Posterior cingulate gyrus (tissue), 11 donors: ENCODE results near the gene KIAA0232.
"Not testable (repeated sequence)": the region's sequence is repeated elsewhere in the genome, so short reads cannot be mapped to it uniquely, and the experiment has no call there.

Experiments used
- DNase-seq, 10 donors: peaks; one replicate each; pipeline versions ENCODE4 v3.0.0 to v3.0.0-alpha.2; 2020 to 2021; ENCODE audit warnings: mixed read lengths in 3 of 10
- intact Hi-C: fragments of 100-400 bp; cut with DNase I; formaldehyde crosslinking; loops from one replicate; pipeline ENCODE4 v1.15.1; 2023

The KIAA0232 gene

GRCh38 chr4:6892909-6893202 is 110.3 kb downstream of the KIAA0232 start:
- intact Hi-C loops = no loop called here
- peak in 1 of 10 donors; percentile 26 for DNase-seq

- DNase-seq = peak in 2 of 10 donors; percentile 22 to 46
- intact Hi-C loops = no loop called here
Observed at GRCh38 chr4:6893449-6894085, 111.0 kb downstream of the KIAA0232 start.

- intact Hi-C loops = no loop called here
Observed at GRCh38 chr4:6894086-6894478, 111.6 kb downstream of the KIAA0232 start.

GRCh38 chr4:6894528-6895498 is 112.3 kb downstream of the KIAA0232 start:
- intact Hi-C loops = no loop called here
- peak in 2 of 10 donors; percentile 46 to 74 for DNase-seq

More at GRCh38 chr4:6894086-6894478, 111.6 kb downstream of the KIAA0232 start:
- peak in 1 of 10 donors; percentile 18 for DNase-seq

- intact Hi-C loops = no loop called here
- DNase-seq = peak in 1 of 10 donors; percentile 24
Observed at GRCh38 chr4:6896035-6896434, 113.5 kb downstream of the KIAA0232 start.

- intact Hi-C loops = no loop called here
Observed at GRCh38 chr4:6898763-6899162, 116.2 kb downstream of the KIAA0232 start.

GRCh38 chr4:6900181-6900812 is 117.8 kb downstream of the KIAA0232 start:
- peak in 2 of 10 donors; percentile 45 to 49 for DNase-seq
- intact Hi-C loops = no loop called here

More at GRCh38 chr4:6898763-6899162, 116.2 kb downstream of the KIAA0232 start:
- DNase-seq = peak in 2 of 10 donors; percentile 2 to 9

- DNase-seq = peak in 2 of 10 donors; percentile 54 to 67
- intact Hi-C loops = no loop called here
Observed at GRCh38 chr4:6900956-6901355, 118.4 kb downstream of the KIAA0232 start.

GRCh38 chr4:6901669-6902317 is 119.3 kb downstream of the KIAA0232 start:
- intact Hi-C loops = no loop called here
- peak in 3 of 10 donors; percentile 54 to 68 (median 66) for DNase-seq

- DNase-seq = peak in 3 of 10 donors; percentile 76 to 86 (median 78)
- intact Hi-C loops = no loop called here
Observed at GRCh38 chr4:6902318-6903042, 120.0 kb downstream of the KIAA0232 start.

- DNase-seq = peak in 2 of 10 donors; percentile 57 to 81
- intact Hi-C loops = no loop called here
Observed at GRCh38 chr4:6905516-6906445, 123.3 kb downstream of the KIAA0232 start.

GRCh38 chr4:6906486-6906885 is 124.0 kb downstream of the KIAA0232 start:
- DNase-seq = peak in 1 of 10 donors; percentile 22
- intact Hi-C loops = not testable (repeated sequence)

- peak in 6 of 10 donors; percentile 39 to 94 (median 68) for DNase-seq
- intact Hi-C loops = loop anchor here (2.0 kb wide), 1 partner anchor 161 kb away; the partner anchor contains the start of gene GRPEL1
Observed at GRCh38 chr4:6907658-6908191, 125.2 kb downstream of the KIAA0232 start.

GRCh38 chr4:6908432-6909112 is 126.0 kb downstream of the KIAA0232 start:
- peak in 2 of 10 donors; percentile 8 to 65 for DNase-seq

GRCh38 chr4:6909113-6909969 is 126.8 kb downstream of the KIAA0232 start, which contains the start of gene TBC1D14:
Gene TBC1D14, plus strand, starts transcription at chr4:6909826. Its CDS starts 13,564 bp downstream, at chr4:6923390.
- intact Hi-C loops = loop anchor here (1.0 to 2.0 kb wide), 3 partner anchors 78 to 159 kb away; partner anchors contain the start of genes GRPEL1 and TADA2B
- peak; percentile 79 to 98 (median 86) for DNase-seq

More at GRCh38 chr4:6908432-6909112, 126.0 kb downstream of the KIAA0232 start:
- intact Hi-C loops = loop anchor here (1.0 to 2.0 kb wide), 3 partner anchors 79 to 160 kb away; partner anchors contain the start of genes GRPEL1 and TADA2B

- DNase-seq = peak in 2 of 10 donors; percentile 78 to 89
- intact Hi-C loops = loop anchor here (1.0 to 2.0 kb wide), 3 partner anchors 77 to 159 kb away; partner anchors contain the start of genes GRPEL1 and TADA2B
Observed at GRCh38 chr4:6909970-6910339, 127.4 kb downstream of the KIAA0232 start.
